VCaP (cell line): Measurements from ENCODE around the gene NPTX2.

ENCODE experiments used
- H3K27ac ChIP-seq: fragments of 450-650 bp; 2 replicates; pipeline ENCODE4 v1.5.1; 2017
- CTCF ChIP-seq: fragments of 450-650 bp; conservative IDR thresholded peaks from 2 replicates; pipeline ENCODE4 v1.5.1; 2017; ENCODE audit warnings: mild to moderate bottlenecking, moderate library complexity

NPTX2 gene

GRCh38 chr7:98643236-98643985 is 26.3 kb downstream of the NPTX2 start:
- no peak overlapping the region for H3K27ac ChIP-seq
- TF ChIP-seq CTCF: no peak

- TF ChIP-seq CTCF: no peak
- H3K27ac ChIP-seq: no peak overlapping the region
Measured at GRCh38 chr7:98646465-98646864, 29.4 kb downstream of the NPTX2 start.

- no peak for TF ChIP-seq CTCF
- H3K27ac ChIP-seq: no peak overlapping the region
Measured at GRCh38 chr7:98647326-98647725, 30.2 kb downstream of the NPTX2 start.

- no peak for TF ChIP-seq CTCF
- no peak overlapping the region for H3K27ac ChIP-seq
Measured at GRCh38 chr7:98651760-98652159, 34.7 kb downstream of the NPTX2 start.

GRCh38 chr7:98653601-98654310 is 36.7 kb downstream of the NPTX2 start:
- TF ChIP-seq CTCF: no peak
- no peak overlapping the region for H3K27ac ChIP-seq

GRCh38 chr7:98654524-98655272 is 37.6 kb downstream of the NPTX2 start:
- no peak overlapping the region for H3K27ac ChIP-seq
- TF ChIP-seq CTCF: no peak

GRCh38 chr7:98655611-98656010 is 38.5 kb downstream of the NPTX2 start:
- TF ChIP-seq CTCF: no peak
- no peak overlapping the region for H3K27ac ChIP-seq
